Natural killer cell (primary cell): Measurements from ENCODE around the gene TMEM212. TPM values are rescaled to one million over a fixed set of nuclear protein-coding genes. Genes with fewer than 3 reads are reported as not detected.

Experiments used
- ATAC-seq, 3 donors: fragments of 150-1000 bp in 2 of 3; fragments of 200-7000 bp in 1 of 3; cut with Tn5 transposase; 1 replicate in 1 of 3; 2 replicates in 2 of 3; pipeline ENCODE4 v1.10.0; 2021; ENCODE audit warnings: mild to moderate bottlenecking in 2 of 3, moderate library complexity in 2 of 3
- DNase-seq, 2 donors: peaks; one replicate each; pipeline versions ENCODE4 v3.0.0 to v3.0.0-alpha.2; 2013 to 2021; ENCODE audit warnings: mixed read lengths in 1 of 2
- H3K27ac ChIP-seq: one replicate; pipeline ENCODE4 v1.5.1; 2013; ENCODE audit warnings: mild to moderate bottlenecking, low read length
- H3K27me3 ChIP-seq: one replicate; pipeline ENCODE4 v1.6.1; 2013; ENCODE audit warnings: low read length; ENCODE audit not compliant: control insufficient read depth, insufficient read depth
- H3K36me3 ChIP-seq: one replicate; pipeline ENCODE4 v1.6.1; 2013; ENCODE audit warnings: low read length; ENCODE audit not compliant: control insufficient read depth, insufficient read depth
- H3K4me1 ChIP-seq: one replicate; pipeline ENCODE4 v1.6.1; 2013; ENCODE audit warnings: low read length; ENCODE audit not compliant: control insufficient read depth, insufficient read depth
- H3K4me3 ChIP-seq: one replicate; pipeline ENCODE4 v1.5.1; 2013; ENCODE audit warnings: low read length
- H3K9me3 ChIP-seq: one replicate; pipeline ENCODE4 v1.6.1; 2013; ENCODE audit warnings: low read length; ENCODE audit not compliant: control insufficient read depth, insufficient read depth
- H3K27ac Mint-ChIP-seq, 2 donors: one replicate each; pipeline ENCODE4 v1.8.0; 2022; ENCODE audit warnings: mild to moderate bottlenecking in 2 of 2, mixed read lengths in 2 of 2, moderate library complexity in 1 of 2
- H3K27me3 Mint-ChIP-seq, 2 donors: one replicate each; pipeline ENCODE4 v1.8.0; 2022; ENCODE audit warnings: low read depth in 2 of 2, mixed read lengths in 2 of 2
- H3K36me3 Mint-ChIP-seq: one replicate; pipeline ENCODE4 v1.8.0; 2022; ENCODE audit warnings: mixed read lengths
- H3K4me1 Mint-ChIP-seq, 2 donors: one replicate each; pipeline ENCODE4 v1.8.0; 2022; ENCODE audit warnings: mixed read lengths in 2 of 2
- H3K4me3 Mint-ChIP-seq: one replicate; pipeline ENCODE4 v1.8.0; 2022; ENCODE audit warnings: mild to moderate bottlenecking, moderate library complexity, mixed read lengths
- H3K9me3 Mint-ChIP-seq, 2 donors: one replicate each; pipeline ENCODE4 v1.8.0; 2022; ENCODE audit warnings: mixed read lengths in 2 of 2
- CTCF ChIP-seq: fragments of 200-600 bp; IDR thresholded peaks from one replicate; pipeline ENCODE4 v1.8.0; 2022; ENCODE audit warnings: antibody characterized with exemption
- WGBS: methylation state at CpG from one replicate; pipeline ENCODE4 v1.1.7; 2013; ENCODE audit warnings: missing lambda C conversion rate; ENCODE audit not compliant: insufficient coverage; 5-methylcytosine and 5-hydroxymethylcytosine counted together
- intact Hi-C: fragments of 100-400 bp; cut with micrococcal nuclease; formaldehyde crosslinking; loops from one replicate; pipeline ENCODE4 v1.14.2; 2022
- total RNA-seq, 4 donors: library from RNA; stranded (reverse); fragments of 120-200 nt in 1 of 4; gene quantifications; one replicate each; pipeline versions ENCODE4 v1.2.3 to v1.2.4, GENCODE V29; 2013 to 2022

TMEM212 gene
- total RNA-seq, 3 donors from 2014 or later (not counting 1 experiment from before 2014, with no cell fraction given): not detected

GRCh38 chr3:171803044-171803443, 40.1 kb upstream of the TMEM212 start:
- no peak for TF ChIP-seq CTCF
- H3K27me3 ChIP-seq: no peaks in the 10 kb centered on the region
- no peaks in the 10 kb centered on the region for H3K36me3 Mint-ChIP-seq
- H3K27ac Mint-ChIP-seq: no peak overlapping the region
- no peaks in the 10 kb centered on the region for H3K9me3 ChIP-seq
- no peaks in the 10 kb centered on the region for H3K4me1 ChIP-seq
- no peaks in the 10 kb centered on the region for H3K9me3 Mint-ChIP-seq
- peaks cover 10 to 16% of the 10 kb centered on the region in 2 donors for H3K4me1 Mint-ChIP-seq
- intact Hi-C loops: no loop called here
- H3K27ac ChIP-seq: no peak overlapping the region
- ATAC-seq: no peak
- no peaks in the 10 kb centered on the region for H3K27me3 Mint-ChIP-seq
- DNase-seq: no peak
- H3K4me3 Mint-ChIP-seq: no peak overlapping the region
- H3K36me3 ChIP-seq: no peaks in the 10 kb centered on the region
- WGBS: 80% methylated on average over 4 of the region's 4 CpGs
- H3K4me3 ChIP-seq: no peak overlapping the region

GRCh38 chr3:171804618-171805389, 38.3 kb upstream of the TMEM212 start:
- no peak overlapping the region for H3K27ac ChIP-seq
- WGBS: 77% methylated on average over 6 of the region's 6 CpGs
- no peaks in the 10 kb centered on the region for H3K9me3 ChIP-seq
- H3K27me3 ChIP-seq: no peaks in the 10 kb centered on the region
- no peak overlapping the region for H3K4me3 ChIP-seq
- Mint-ChIP-seq H3K27ac (no peak overlapping the region), H3K4me1 (peaks cover 18 to 25% of the 10 kb centered on the region in 2 donors), H3K4me3 (no peak overlapping the region), H3K27me3 (no peaks in the 10 kb centered on the region), H3K36me3 (no peaks in the 10 kb centered on the region), H3K9me3 (no peaks in the 10 kb centered on the region)
- ATAC-seq: no peak
- no peak for TF ChIP-seq CTCF
- intact Hi-C loops: no loop called here
- no peaks in the 10 kb centered on the region for H3K36me3 ChIP-seq
- DNase-seq: no peak
- peaks cover 11% of the 10 kb centered on the region for H3K4me1 ChIP-seq

- no peak overlapping the region for H3K27ac ChIP-seq
- Mint-ChIP-seq H3K4me3 (no peak overlapping the region), H3K36me3 (no peaks in the 10 kb centered on the region), H3K27ac (no peak overlapping the region), H3K4me1 (peaks cover 22 to 30% of the 10 kb centered on the region in 2 donors), H3K27me3 (no peaks in the 10 kb centered on the region), H3K9me3 (no peaks in the 10 kb centered on the region)
- ATAC-seq (no peak), DNase-seq (no peak)
- 76% methylated on average over 2 of the region's 3 CpGs for WGBS
- H3K4me1 ChIP-seq: peaks cover 14% of the 10 kb centered on the region
- intact Hi-C loops: no loop called here
- H3K36me3 ChIP-seq: no peaks in the 10 kb centered on the region
- H3K4me3 ChIP-seq: no peak overlapping the region
- H3K9me3 ChIP-seq: no peaks in the 10 kb centered on the region
- no peaks in the 10 kb centered on the region for H3K27me3 ChIP-seq
- TF ChIP-seq CTCF: no peak
Observed at GRCh38 chr3:171805687-171806086, 37.5 kb upstream of the TMEM212 start.
